Activated CD4-positive, CD25-positive, alpha-beta regulatory T cell treated with anti-CD3 and anti-CD28 coated beads, Interleukin-2, amount 50 U/mL, for 72 hours (primary cell): ENCODE measurements around the gene POGK.
"Not testable (repeated sequence)": the region's sequence is repeated elsewhere in the genome, so short reads cannot be mapped to it uniquely, and the experiment has no call there.

Experiments used
- DNase-seq: peaks from one replicate; pipeline ENCODE4 v3.0.0; 2021

The POGK gene

GRCh38 chr1:166857995-166858394 is 18.7 kb downstream of the POGK start:
- no peak for DNase-seq

- no peak for DNase-seq
Observed at GRCh38 chr1:166858726-166859419, 19.6 kb downstream of the POGK start.

GRCh38 chr1:166859597-166859996 is 20.3 kb downstream of the POGK start:
- DNase-seq = no peak

- no peak for DNase-seq
Observed at GRCh38 chr1:166865926-166866325, 26.7 kb downstream of the POGK start.

- DNase-seq = no peak
Observed at GRCh38 chr1:166868639-166869038, 29.4 kb downstream of the POGK start.

GRCh38 chr1:166869318-166870099 is 30.2 kb downstream of the POGK start:
- no peak for DNase-seq

- no peak for DNase-seq
Observed at GRCh38 chr1:166870584-166870983, 31.3 kb downstream of the POGK start.

GRCh38 chr1:166874464-166874863 is 35.2 kb downstream of the POGK start:
- no peak for DNase-seq

- no peak for DNase-seq
Observed at GRCh38 chr1:166875302-166875733, 36.0 kb downstream of the POGK start.

- DNase-seq = peak; percentile 96
Observed at GRCh38 chr1:166875734-166876539, 36.7 kb downstream of the POGK start, which contains the start of gene TADA1. Gene TADA1, minus strand, starts transcription at chr1:166876264. Its CDS starts 31 bp downstream, at chr1:166876233.

GRCh38 chr1:166876540-166876838 is 37.2 kb downstream of the POGK start:
- no peak for DNase-seq

GRCh38 chr1:166878173-166878917 is 39.1 kb downstream of the POGK start:
- DNase-seq = not testable (repeated sequence)

- DNase-seq = no peak
Observed at GRCh38 chr1:166882893-166883292, 43.6 kb downstream of the POGK start.

- DNase-seq = no peak
Observed at GRCh38 chr1:166884040-166884642, 44.9 kb downstream of the POGK start.

GRCh38 chr1:166884971-166885370 is 45.7 kb downstream of the POGK start:
- DNase-seq = no peak

- DNase-seq = no peak
Observed at GRCh38 chr1:166888373-166889111, 49.3 kb downstream of the POGK start.

- no peak for DNase-seq
Observed at GRCh38 chr1:166889776-166890175, 50.5 kb downstream of the POGK start.

- no peak for DNase-seq
Observed at GRCh38 chr1:166895766-166896165, 56.5 kb downstream of the POGK start.

GRCh38 chr1:166899769-166900168 is 60.5 kb downstream of the POGK start:
- DNase-seq = no peak

GRCh38 chr1:166900987-166901386 is 61.7 kb downstream of the POGK start:
- no peak for DNase-seq

- DNase-seq = no peak
Observed at GRCh38 chr1:166902279-166902678, 63.0 kb downstream of the POGK start.

GRCh38 chr1:166903232-166903631 is 64.0 kb downstream of the POGK start:
- DNase-seq = no peak
